DMS153 treated with DMSO at 0.1 percent for 48 hours (cell line): ENCODE measurements around the gene ELMO1.
A peak's percentile ranks its signal among the peaks of the same experiment; 100 is the strongest.

Source experiments
- DNase-seq: peaks from one replicate; lab custom pipeline; 2025; ENCODE audit not compliant: unreplicated experiment; lab: John Stamatoyannopoulos, UW

ELMO1 gene

DNA sequence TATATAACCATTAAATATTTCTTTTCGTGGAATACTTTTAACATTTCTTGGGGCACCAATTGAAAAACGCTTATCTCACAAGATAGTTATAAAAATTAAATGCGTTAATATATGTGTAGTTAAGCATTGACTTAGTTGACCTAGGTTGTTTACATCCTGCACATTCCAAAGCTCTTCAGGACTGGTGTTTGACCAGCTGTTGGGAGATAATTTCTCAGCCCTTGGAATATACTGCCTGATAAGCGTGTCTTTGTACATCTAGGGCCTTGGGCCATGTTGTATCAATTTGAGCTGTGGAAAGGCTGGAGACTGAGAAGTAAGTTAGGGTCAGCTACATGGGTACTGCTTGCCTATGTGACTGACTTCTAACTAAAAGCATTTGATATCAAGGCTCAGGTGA is 634.4 kb downstream of the ELMO1 start:
- DNase-seq: no peak

DNA sequence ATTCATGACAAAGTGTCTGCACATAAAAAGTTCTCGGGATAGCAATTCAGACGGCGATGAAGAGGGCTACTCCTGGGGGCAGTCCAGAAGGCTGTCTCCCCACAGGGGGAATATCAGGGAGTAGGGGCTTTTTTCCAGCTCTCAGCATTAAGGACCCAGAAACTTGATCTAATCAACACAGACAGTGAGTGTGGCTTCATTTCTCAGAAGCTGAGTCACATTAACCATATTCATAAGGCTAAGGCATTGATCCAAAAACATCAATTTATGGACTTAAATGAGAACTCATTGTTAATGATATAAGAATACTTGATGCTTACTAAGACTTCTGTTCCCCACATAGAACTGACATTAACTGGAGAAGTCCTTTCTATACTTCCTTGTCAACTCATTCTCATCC is 636.9 kb downstream of the ELMO1 start:
- DNase-seq: no peak

DNA sequence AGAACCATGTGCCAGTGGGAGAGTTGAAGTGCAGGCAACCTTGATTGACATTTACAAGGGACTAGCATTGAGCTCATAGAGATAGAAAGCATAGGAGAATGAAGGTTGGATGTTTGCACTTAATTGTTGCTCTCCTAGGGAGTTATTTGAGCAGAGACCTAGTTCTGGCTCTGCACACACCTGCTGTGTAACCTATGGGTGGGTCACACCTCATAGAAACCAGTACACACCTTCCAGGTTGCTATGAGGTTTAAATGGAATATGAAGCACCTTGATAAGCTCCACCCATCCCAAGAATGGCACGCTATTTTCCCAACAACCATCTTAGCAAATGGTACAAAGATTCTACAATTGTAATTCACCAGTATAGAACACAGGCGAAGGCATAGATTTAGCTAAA is 638.2 kb downstream of the ELMO1 start:
- DNase-seq: peak; percentile 34

DNA sequence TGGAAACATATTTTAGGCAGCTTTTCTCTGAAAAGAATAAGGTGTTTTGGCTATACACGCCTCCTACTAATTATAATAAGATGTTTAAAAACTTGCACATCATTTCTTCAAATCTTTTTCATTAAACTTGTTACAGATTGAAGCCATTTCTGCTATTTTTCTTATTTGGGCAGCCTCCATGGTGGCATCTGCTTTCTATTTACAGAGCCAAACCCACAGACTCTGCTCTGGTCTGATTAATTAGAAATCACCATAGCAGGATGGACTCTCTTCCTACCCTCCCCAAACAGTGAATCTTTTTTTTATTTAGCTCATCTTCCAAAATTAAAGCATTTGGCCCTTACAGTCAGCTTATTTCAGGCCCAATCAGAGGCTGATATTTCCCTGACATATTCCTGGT is 638.6 kb downstream of the ELMO1 start:
- DNase-seq: no peak

DNA sequence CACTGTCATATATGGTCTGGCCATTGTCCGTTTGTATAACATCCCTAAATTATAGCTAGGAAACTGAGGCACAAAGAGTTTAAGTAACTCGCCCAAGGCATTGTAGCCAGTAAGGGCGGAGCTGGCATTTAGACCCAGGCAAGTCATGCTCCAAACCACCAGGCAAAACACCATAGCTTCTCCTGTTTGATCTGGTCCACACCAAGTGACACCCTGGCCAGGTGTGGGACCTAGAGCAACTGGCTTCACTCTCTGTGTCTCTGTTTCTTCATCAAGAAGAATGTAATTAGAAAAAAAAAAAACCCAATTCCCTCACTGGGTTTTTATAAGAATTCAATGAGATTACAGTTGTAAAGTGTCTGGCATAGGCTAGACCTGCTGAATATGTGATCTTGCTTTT is 639.2 kb downstream of the ELMO1 start:
- DNase-seq: no peak

DNA sequence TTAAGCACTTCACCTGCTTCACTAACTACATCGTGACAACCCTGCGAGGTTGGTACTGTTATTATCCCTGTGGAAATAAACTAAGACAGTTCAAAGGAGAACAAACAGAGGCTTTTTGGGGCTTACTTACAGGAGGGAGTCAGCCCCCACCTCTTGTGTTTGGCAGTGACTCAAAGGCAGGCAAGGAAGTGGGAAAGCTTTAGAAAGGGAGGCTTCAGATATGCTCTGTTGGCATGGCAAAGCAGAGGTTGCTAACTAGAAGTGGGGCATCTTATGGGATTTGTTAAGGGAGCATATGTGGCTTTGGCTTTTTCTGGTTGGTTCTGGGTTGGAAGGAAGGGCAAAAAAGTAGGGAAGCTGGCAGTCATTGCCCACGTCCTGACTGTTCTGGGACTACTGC is 639.6 kb downstream of the ELMO1 start:
- DNase-seq: no peak

DNA sequence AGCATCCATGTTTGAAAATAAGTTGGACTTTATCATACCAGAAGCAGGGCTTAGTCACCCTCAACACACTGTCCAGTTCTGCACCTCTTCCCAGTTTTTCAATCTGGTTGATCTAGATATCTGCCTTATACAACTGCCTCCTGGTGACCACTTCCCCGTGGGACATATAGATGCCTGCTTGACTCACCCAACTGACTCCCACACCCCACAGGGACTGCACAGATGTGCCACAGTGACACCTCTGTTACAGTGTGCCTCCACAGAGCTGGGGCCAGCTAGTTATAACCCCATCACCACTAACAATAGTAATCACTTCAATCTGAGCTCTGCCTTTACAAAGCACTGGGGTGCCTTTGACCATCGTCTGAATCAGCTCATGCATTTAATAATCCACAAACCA is 641.8 kb downstream of the ELMO1 start:
- DNase-seq: no peak
